ENCODE measurements around the gene HACE1.

DNA sequence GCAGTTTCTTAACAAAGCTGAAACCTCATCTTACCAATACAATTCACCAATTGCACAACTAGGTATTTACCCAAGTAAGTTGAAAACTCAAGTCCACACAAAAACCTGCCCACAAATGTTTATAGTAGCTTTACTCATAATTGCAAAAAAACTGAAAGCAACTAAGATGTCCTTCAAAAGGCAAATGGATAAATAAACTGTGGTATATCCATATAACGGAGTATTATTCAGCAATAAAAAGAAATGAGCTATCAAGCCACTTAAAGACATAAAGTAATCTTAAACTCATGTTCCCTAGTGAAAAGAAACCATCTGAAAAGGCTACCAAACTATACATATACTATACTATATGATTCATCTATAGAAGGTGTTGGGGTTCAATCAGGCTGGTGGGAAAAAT, 179.7 kb downstream of the HACE1 start:
- TF ChIP-seq, protein P1, sequence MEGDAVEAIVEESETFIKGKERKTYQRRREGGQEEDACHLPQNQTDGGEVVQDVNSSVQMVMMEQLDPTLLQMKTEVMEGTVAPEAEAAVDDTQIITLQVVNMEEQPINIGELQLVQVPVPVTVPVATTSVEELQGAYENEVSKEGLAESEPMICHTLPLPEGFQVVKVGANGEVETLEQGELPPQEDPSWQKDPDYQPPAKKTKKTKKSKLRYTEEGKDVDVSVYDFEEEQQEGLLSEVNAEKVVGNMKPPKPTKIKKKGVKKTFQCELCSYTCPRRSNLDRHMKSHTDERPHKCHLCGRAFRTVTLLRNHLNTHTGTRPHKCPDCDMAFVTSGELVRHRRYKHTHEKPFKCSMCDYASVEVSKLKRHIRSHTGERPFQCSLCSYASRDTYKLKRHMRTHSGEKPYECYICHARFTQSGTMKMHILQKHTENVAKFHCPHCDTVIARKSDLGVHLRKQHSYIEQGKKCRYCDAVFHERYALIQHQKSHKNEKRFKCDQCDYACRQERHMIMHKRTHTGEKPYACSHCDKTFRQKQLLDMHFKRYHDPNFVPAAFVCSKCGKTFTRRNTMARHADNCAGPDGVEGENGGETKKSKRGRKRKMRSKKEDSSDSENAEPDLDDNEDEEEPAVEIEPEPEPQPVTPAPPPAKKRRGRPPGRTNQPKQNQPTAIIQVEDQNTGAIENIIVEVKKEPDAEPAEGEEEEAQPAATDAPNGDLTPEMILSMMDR (IDR thresholded peaks at IDR 0.05): no peak
- TF ChIP-seq ZFX (IDR thresholded peaks at IDR 0.05; ENCODE audit: borderline replicate concordance): no peak

Data from 22Rv1 (cell line).